ENCODE measurements around the gene FAF1.

DNA sequence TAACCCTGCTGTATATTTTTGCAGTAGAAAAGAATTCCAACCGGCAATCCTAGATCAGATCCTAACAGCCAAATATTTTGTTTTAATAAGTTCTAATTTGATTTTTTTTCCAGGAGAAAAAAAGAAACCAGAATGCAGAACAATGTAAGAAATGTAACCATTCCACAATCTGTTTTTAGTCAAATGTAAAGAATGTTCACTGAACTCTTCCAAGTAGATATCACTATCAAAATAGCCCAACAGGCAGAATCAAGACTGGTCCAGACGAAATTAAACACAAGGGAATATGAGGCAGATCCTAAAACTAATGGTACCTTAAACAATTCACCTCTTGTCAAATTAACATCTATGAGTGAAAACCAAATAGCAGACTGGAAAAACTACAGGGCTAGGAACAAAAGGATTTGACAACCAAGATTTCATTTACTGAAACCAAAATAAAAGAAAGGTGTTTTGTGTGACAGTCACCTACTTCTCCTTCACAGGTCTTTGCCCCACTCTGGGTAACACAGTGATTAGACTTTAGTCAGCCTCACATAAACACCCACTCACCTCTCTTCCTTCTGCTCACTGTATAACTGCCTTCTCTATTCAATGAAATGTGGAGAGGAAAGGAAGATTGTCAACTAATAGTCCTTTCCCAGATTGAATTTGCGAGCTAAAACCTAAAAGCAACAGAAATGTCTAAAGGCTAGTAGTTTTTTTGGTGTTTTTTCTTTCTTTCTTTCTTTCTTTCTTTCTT, 137.9 kb downstream of the FAF1 start:
- TF ChIP-seq, protein P1, sequence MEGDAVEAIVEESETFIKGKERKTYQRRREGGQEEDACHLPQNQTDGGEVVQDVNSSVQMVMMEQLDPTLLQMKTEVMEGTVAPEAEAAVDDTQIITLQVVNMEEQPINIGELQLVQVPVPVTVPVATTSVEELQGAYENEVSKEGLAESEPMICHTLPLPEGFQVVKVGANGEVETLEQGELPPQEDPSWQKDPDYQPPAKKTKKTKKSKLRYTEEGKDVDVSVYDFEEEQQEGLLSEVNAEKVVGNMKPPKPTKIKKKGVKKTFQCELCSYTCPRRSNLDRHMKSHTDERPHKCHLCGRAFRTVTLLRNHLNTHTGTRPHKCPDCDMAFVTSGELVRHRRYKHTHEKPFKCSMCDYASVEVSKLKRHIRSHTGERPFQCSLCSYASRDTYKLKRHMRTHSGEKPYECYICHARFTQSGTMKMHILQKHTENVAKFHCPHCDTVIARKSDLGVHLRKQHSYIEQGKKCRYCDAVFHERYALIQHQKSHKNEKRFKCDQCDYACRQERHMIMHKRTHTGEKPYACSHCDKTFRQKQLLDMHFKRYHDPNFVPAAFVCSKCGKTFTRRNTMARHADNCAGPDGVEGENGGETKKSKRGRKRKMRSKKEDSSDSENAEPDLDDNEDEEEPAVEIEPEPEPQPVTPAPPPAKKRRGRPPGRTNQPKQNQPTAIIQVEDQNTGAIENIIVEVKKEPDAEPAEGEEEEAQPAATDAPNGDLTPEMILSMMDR (IDR thresholded peaks at IDR 0.05), result no peak
- TF ChIP-seq POLR2A (IDR thresholded peaks at IDR 0.05), result no peak
